Cardiac muscle cell (in vitro differentiated cells and primary cell): ENCODE data around the gene RARB. TPM values are rescaled to one million over a fixed set of nuclear protein-coding genes. Genes with fewer than 3 reads are reported as not detected.

ENCODE experiments used
- DNase-seq, 2 donors: peaks; one replicate each; pipeline versions ENCODE4 v3.0.0 to v3.0.0-alpha.2; 2010 to 2017; ENCODE audit warnings: low read depth in 1 of 2, low spot score in 1 of 2
- H3K27ac ChIP-seq: fragments of 200-600 bp; sonication (generic); 2 replicates; pipeline ENCODE4 v1.5.1; 2016
- H3K27me3 ChIP-seq: fragments of 200-600 bp; sonication (generic); 2 replicates; pipeline ENCODE4 v1.6.0; 2016; ENCODE audit warnings: control low read depth
- H3K36me3 ChIP-seq: fragments of 200-600 bp; sonication (generic); 2 replicates; pipeline ENCODE4 v1.5.1; 2016; ENCODE audit warnings: control low read depth
- H3K4me1 ChIP-seq: fragments of 200-600 bp; sonication (generic); 2 replicates; pipeline ENCODE4 v1.8.1; 2017; ENCODE audit warnings: low read depth, mild to moderate bottlenecking, mixed run types
- H3K4me3 ChIP-seq: fragments of 200-600 bp; sonication (generic); 2 replicates; pipeline ENCODE4 v1.5.1; 2016; ENCODE audit warnings: mild to moderate bottlenecking
- H3K9me3 ChIP-seq: fragments of 200-600 bp; sonication (generic); 2 replicates; pipeline ENCODE4 v1.5.1; 2017; ENCODE audit warnings: low read depth, mild to moderate bottlenecking, control low read depth
- polyA plus RNA-seq: library from polyadenylated mRNA; unstranded; fragments of >200 nt; fragmentation: Nextera tagmentation; extraction: Ambion mirVana; gene quantifications from 2 replicates; pipeline ENCODE4 v1.2.1, GENCODE V29; 2016
- total RNA-seq: library from RNA; depleted of rRNA; stranded (reverse); fragments of >200 nt; gene quantifications from 2 replicates; pipeline ENCODE4 v1.2.3, GENCODE V29; 2016
- TF ChIP-seq, protein P1 (sequence below): IDR thresholded peaks from 2 replicates; pipeline ENCODE4 v1.5.1; 2012; ENCODE audit warnings: low read depth, mild to moderate bottlenecking, low read length

RARB gene
- total and polyA plus RNA-seq, 2 experiments from 2014 or later: 22.4 to 27.2 TPM

DNA sequence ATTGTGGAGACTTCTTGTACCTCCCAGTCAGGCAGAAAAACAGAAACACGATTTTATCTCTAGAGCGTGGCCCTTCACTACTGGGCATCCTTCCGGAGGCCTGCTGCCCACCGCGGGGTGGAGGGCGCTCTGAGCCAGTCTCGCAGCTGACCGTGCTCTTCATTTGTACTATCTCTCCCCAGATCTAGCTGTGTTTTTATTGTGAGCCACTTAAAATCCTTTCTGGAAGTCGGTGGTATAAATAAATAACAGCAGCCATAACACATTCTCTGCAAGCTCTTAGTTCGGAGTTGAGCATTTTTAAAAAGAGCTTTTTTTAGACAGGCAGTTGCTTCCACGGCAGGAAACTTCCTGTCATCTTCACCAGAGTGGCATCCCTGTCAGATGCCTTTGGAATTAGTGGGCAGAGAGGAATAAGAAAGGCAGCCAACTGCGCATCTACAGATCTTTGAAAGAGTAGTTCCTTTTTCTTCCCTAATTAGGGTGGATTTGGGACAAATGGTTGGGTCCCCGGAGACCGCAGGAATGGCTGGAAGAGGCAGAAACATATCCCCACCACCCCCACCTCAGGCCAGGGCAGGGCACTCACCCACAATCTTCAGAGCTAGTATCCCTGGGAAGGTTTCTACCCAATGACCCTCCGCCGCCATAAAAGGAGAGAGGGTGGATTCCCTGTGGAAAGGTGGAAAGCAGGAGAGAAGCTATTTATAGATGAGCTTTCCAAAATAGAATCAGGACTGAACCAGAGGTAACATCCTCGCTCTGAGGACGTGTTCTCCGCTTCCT, 145.5 kb downstream of the RARB start:
- H3K27ac ChIP-seq: peak overlapping the region; percentile 85

GRCh38 chr3:25574172-25574765, 146.2 kb downstream of the RARB start:
- Histone ChIP-seq H3K36me3 (peaks cover 9% of the 10 kb centered on the region), H3K9me3 (no peaks in the 10 kb centered on the region), H3K27me3 (no peaks in the 10 kb centered on the region), H3K4me1 (peaks cover 14% of the 10 kb centered on the region), H3K27ac (peak overlapping the region; percentile 85), H3K4me3 (no peak overlapping the region)
- no peak for DNase-seq
- TF ChIP-seq, protein P1, sequence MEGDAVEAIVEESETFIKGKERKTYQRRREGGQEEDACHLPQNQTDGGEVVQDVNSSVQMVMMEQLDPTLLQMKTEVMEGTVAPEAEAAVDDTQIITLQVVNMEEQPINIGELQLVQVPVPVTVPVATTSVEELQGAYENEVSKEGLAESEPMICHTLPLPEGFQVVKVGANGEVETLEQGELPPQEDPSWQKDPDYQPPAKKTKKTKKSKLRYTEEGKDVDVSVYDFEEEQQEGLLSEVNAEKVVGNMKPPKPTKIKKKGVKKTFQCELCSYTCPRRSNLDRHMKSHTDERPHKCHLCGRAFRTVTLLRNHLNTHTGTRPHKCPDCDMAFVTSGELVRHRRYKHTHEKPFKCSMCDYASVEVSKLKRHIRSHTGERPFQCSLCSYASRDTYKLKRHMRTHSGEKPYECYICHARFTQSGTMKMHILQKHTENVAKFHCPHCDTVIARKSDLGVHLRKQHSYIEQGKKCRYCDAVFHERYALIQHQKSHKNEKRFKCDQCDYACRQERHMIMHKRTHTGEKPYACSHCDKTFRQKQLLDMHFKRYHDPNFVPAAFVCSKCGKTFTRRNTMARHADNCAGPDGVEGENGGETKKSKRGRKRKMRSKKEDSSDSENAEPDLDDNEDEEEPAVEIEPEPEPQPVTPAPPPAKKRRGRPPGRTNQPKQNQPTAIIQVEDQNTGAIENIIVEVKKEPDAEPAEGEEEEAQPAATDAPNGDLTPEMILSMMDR: no peak

More for the DNA sequence above, 145.5 kb downstream of the RARB start:
- TF ChIP-seq, protein P1: no peak
- H3K9me3 ChIP-seq: no peaks in the 10 kb centered on the region
- peaks cover 9% of the 10 kb centered on the region for H3K36me3 ChIP-seq
- no peak overlapping the region for H3K4me3 ChIP-seq
- DNase-seq: peak in 1 of 2 donors; percentile 57
- H3K27me3 ChIP-seq: no peaks in the 10 kb centered on the region
- H3K4me1 ChIP-seq: peaks cover 21% of the 10 kb centered on the region

GRCh38 chr3:25575001-25575400, 146.9 kb downstream of the RARB start:
- H3K9me3 ChIP-seq: no peaks in the 10 kb centered on the region
- H3K4me3 ChIP-seq: no peak overlapping the region
- no peaks in the 10 kb centered on the region for H3K27me3 ChIP-seq
- TF ChIP-seq, protein P1: no peak
- no peak for DNase-seq
- H3K36me3 ChIP-seq: peaks cover 9% of the 10 kb centered on the region
- H3K27ac ChIP-seq: peak overlapping the region; percentile 85
- peaks cover 11% of the 10 kb centered on the region for H3K4me1 ChIP-seq

- no peak overlapping the region for H3K4me3 ChIP-seq
- peaks cover 10% of the 10 kb centered on the region for H3K36me3 ChIP-seq
- H3K9me3 ChIP-seq: no peaks in the 10 kb centered on the region
- no peak for DNase-seq
- no peaks in the 10 kb centered on the region for H3K27me3 ChIP-seq
- TF ChIP-seq, protein P1: no peak
- peak overlapping the region; percentile 35 for H3K27ac ChIP-seq
- H3K4me1 ChIP-seq: peaks cover 11% of the 10 kb centered on the region
Observed at GRCh38 chr3:25576146-25576545, 148.1 kb downstream of the RARB start.

DNA sequence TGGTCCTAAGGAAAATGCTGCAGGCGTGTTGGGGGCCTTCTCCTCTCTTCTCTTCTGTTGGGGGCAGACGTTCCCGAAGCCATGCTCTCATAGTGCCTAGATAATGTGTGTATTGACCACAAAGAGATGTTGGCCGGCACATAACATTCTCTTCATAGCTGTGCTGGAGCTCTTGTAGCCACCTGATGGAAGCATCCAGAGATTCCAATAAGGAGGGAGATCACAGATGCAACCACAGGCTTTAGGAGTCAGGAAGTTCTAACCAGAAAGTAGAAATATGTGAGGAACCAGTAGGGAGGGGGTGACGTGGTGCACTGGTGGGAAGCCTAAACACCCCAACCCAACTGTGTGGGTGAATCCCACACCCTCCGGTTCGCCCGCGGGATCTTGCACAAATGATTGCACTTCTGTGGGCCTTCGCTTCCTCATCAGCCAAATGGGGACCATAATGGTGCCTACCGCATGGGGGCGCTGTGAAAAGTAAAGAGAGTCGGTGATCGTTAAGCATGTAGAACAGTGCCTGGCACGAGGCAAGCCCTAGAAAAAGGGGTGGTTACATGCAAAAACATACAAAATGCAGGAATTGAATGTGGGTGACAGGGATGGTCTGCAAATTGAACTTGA, 148.9 kb downstream of the RARB start:
- Histone ChIP-seq H3K4me3 (no peak overlapping the region), H3K27ac (no peak overlapping the region), H3K36me3 (peaks cover 8% of the 10 kb centered on the region), H3K9me3 (no peaks in the 10 kb centered on the region), H3K4me1 (peaks cover 11% of the 10 kb centered on the region), H3K27me3 (no peaks in the 10 kb centered on the region)
- TF ChIP-seq, protein P1: no peak
- no peak for DNase-seq
